ENCODE results near the gene WNT9A. TPM values are rescaled to one million over a fixed set of nuclear protein-coding genes. Genes with fewer than 3 reads are reported as not detected.

Gene WNT9A
- total and polyA plus RNA-seq, 2 experiments from 2014 or later = 1.5 to 2.8 TPM

DNA sequence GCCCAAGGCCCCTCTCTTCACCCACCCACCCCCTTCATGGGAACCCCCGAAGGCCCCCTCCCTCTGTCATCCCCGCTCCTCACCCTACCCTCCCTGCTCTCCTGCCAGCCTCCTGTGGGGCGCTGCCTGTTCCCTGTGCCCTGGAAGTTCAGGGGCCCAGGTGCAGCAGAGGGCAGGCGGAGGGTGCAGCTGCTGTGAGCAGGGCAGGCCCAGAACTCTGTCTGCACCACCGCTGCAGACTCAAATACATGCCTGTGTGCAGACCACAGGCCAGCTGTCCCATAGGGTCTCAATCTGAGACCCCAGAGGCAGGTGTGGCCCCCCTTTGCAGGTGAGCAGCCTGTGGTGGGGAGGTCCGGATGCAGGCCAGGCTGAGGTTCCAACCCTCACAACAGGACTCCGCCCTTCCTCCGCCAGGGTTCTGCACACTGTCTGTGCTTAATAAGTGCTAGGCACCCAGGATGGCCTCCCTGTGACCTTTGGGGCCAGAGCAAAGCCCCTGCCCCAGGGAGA, 62.5 kb downstream of the WNT9A start:
- Histone ChIP-seq H3K79me2 (no peaks in the 10 kb centered on the region), H3K27me3 (peaks cover 3% of the 10 kb centered on the region), H4K20me1 (ENCODE audit: insufficient read depth, poor library complexity, severe bottlenecking) (no peaks in the 10 kb centered on the region), H3K4me3 (no peak overlapping the region), H3K4me1 (ENCODE audit: insufficient read depth) (peaks cover 30% of the 10 kb centered on the region), H2AFZ (no peak overlapping the region), H3K27ac (peak overlapping the region; percentile 97), H3K36me3 (replicated peaks; ENCODE audit: insufficient read depth, low read depth) (no peaks in the 10 kb centered on the region), H3K9me2 (replicated peaks; ENCODE audit: insufficient read depth) (no peaks in the 10 kb centered on the region), H3K9me3 (ENCODE audit: low read depth) (no peaks in the 10 kb centered on the region), H3K4me2 (peak overlapping the region; percentile 80)
- no peak for TF ChIP-seq EZH2 (IDR thresholded peaks at IDR 0.05; ENCODE audit: borderline replicate concordance)
- TF ChIP-seq EZH2phosphoT487 (IDR thresholded peaks at IDR 0.05; ENCODE audit: low read depth, severe bottlenecking, unreplicated experiment) = no peak
- TF ChIP-seq, protein P1, sequence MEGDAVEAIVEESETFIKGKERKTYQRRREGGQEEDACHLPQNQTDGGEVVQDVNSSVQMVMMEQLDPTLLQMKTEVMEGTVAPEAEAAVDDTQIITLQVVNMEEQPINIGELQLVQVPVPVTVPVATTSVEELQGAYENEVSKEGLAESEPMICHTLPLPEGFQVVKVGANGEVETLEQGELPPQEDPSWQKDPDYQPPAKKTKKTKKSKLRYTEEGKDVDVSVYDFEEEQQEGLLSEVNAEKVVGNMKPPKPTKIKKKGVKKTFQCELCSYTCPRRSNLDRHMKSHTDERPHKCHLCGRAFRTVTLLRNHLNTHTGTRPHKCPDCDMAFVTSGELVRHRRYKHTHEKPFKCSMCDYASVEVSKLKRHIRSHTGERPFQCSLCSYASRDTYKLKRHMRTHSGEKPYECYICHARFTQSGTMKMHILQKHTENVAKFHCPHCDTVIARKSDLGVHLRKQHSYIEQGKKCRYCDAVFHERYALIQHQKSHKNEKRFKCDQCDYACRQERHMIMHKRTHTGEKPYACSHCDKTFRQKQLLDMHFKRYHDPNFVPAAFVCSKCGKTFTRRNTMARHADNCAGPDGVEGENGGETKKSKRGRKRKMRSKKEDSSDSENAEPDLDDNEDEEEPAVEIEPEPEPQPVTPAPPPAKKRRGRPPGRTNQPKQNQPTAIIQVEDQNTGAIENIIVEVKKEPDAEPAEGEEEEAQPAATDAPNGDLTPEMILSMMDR (IDR thresholded peaks at IDR 0.05; ENCODE audit: poor library complexity) = no peak
- 91% methylated on average over 7 of the region's 8 CpGs for WGBS (ENCODE audit: low lambda C conversion rate, missing lambda C conversion rate)
- peak; percentile 3 for DNase-seq (ENCODE audit: low spot score)

DNA sequence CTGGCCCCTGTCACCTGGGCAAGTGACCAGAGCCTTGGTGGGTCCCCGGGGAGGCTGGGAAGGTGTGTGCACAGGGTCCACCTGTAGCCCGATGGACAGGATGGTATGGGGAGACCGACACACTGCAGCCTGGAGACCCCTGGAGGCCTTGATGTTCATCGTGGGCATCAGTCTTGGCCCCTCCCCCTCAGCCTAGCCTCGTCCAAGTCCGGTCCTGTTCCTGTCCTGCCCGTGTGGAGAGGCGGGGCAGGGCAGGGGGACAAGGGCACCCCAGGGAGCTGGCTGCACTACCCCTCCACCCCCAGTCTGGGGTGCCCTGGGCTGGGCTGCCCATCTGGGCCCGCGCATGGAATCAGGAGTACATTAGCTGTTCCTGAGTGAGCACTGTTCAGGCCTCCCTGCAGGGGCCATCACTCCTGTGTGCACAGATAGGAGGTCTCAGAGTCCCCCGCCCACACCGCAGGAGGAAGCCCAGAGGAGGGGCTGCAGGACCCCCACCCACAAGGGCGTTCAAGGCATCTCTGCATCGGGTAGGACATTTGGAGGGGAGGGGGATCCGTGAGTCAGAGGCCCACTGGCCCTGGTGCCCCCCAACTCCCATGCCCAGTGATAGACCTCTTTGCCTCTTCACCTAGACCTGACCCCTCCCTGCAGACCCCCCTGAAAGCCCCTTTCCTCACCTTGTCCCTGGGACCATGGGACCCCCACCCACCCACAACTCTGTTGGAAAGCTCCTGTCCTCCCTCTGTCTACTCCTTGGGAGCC, 63.2 kb downstream of the WNT9A start:
- Histone ChIP-seq H4K20me1 (ENCODE audit: insufficient read depth, poor library complexity, severe bottlenecking) (no peaks in the 10 kb centered on the region), H3K27me3 (peaks cover 3% of the 10 kb centered on the region), H3K4me1 (ENCODE audit: insufficient read depth) (peaks cover 30% of the 10 kb centered on the region), H3K4me3 (no peak overlapping the region), H3K79me2 (no peaks in the 10 kb centered on the region), H3K27ac (no peak overlapping the region), H3K36me3 (replicated peaks; ENCODE audit: insufficient read depth, low read depth) (no peaks in the 10 kb centered on the region), H2AFZ (no peak overlapping the region), H3K4me2 (no peak overlapping the region), H3K9me2 (replicated peaks; ENCODE audit: insufficient read depth) (no peaks in the 10 kb centered on the region), H3K9me3 (ENCODE audit: low read depth) (no peaks in the 10 kb centered on the region)
- WGBS (ENCODE audit: low lambda C conversion rate, missing lambda C conversion rate) = 94% methylated on average over 14 of the region's 15 CpGs
- DNase-seq (ENCODE audit: low spot score) = peak; percentile 5
- TF ChIP-seq, protein P1 (IDR thresholded peaks at IDR 0.05; ENCODE audit: poor library complexity) = no peak
- no peak for TF ChIP-seq EZH2phosphoT487 (IDR thresholded peaks at IDR 0.05; ENCODE audit: low read depth, severe bottlenecking, unreplicated experiment)
- no peak for TF ChIP-seq EZH2 (IDR thresholded peaks at IDR 0.05; ENCODE audit: borderline replicate concordance)

DNA sequence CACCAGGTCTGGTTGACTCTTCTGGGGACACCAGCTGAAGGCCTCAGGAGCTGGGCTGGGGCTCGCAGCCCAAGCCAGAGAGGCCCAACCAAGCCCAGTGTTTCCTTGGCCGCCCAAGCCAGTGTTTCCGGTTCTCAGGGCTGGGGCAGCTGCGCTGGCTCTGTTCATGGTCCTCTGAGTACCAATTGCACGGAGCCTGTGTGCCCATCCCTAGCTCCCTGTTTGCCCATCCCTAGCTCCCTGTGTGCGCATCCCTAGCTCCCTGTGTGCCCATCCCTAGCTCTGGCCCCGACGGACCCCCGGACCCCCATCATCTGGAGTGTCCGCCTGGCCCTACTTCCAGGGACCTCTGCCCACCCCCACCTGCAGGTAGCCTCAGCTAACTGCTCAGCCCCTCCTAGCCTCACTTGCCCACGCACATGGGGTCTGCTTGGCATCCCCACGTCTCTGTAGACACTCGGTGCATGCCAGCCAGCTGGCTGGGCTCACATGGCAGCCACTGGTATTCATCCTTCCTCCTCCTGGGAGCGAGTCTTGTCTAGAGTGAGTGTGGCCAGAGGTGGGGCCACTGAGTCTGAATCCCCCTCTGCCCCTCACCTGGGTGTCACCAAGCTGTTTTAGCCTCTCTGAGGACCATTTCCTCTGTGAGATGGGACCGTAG, 64.0 kb downstream of the WNT9A start:
- peaks cover 30% of the 10 kb centered on the region for H3K4me1 ChIP-seq (ENCODE audit: insufficient read depth)
- no peak overlapping the region for H2AFZ ChIP-seq
- TF ChIP-seq EZH2 (IDR thresholded peaks at IDR 0.05; ENCODE audit: borderline replicate concordance) (no peak), EZH2phosphoT487 (IDR thresholded peaks at IDR 0.05; ENCODE audit: low read depth, severe bottlenecking, unreplicated experiment) (no peak)
- TF ChIP-seq, protein P1 (IDR thresholded peaks at IDR 0.05; ENCODE audit: poor library complexity) = no peak
- no peaks in the 10 kb centered on the region for H3K9me2 ChIP-seq (replicated peaks; ENCODE audit: insufficient read depth)
- no peak for DNase-seq (ENCODE audit: low spot score)
- H3K79me2 ChIP-seq = no peaks in the 10 kb centered on the region
- no peaks in the 10 kb centered on the region for H3K9me3 ChIP-seq (ENCODE audit: low read depth)
- H3K4me3 ChIP-seq = no peak overlapping the region
- H4K20me1 ChIP-seq (ENCODE audit: insufficient read depth, poor library complexity, severe bottlenecking) = no peaks in the 10 kb centered on the region
- no peak overlapping the region for H3K27ac ChIP-seq
- 92% methylated on average over 13 of the region's 15 CpGs for WGBS (ENCODE audit: low lambda C conversion rate, missing lambda C conversion rate)
- peaks cover 7% of the 10 kb centered on the region for H3K27me3 ChIP-seq
- H3K4me2 ChIP-seq = no peak overlapping the region
- no peaks in the 10 kb centered on the region for H3K36me3 ChIP-seq (replicated peaks; ENCODE audit: insufficient read depth, low read depth)
